Calu3 (cell line): ENCODE data around the gene DHRS2. TPM values are rescaled to one million over a fixed set of nuclear protein-coding genes. Genes with fewer than 3 reads are reported as not detected.

Experiments
- BruUV-seq: library from RNA; stranded (reverse); fragments of 400-500 nt; replicated peaks from 2 replicates; lab custom pipeline; 2021; lab: Mats Ljungman, UMichigan
- CTCF ChIA-PET: fragments of 300-600 bp; sonication (Branson Sonifier 250); formaldehyde crosslinking; loops from one replicate; lab custom pipeline; 2022; ENCODE audit warnings: antibody characterized with exemption; lab: Charles Lee
- DNase-seq: peaks from one replicate; pipeline ENCODE4 v3.0.0; 2022
- H3K27ac Mint-ChIP-seq: one replicate; pipeline ENCODE4 v1.8.0; 2022; ENCODE audit warnings: mixed read lengths; ENCODE audit not compliant: unreplicated experiment
- H3K27me3 Mint-ChIP-seq: one replicate; pipeline ENCODE4 v1.8.0; 2022; ENCODE audit warnings: mixed read lengths; ENCODE audit not compliant: unreplicated experiment
- H3K36me3 Mint-ChIP-seq: one replicate; pipeline ENCODE4 v1.8.0; 2022; ENCODE audit warnings: mild to moderate bottlenecking, moderate library complexity, mixed read lengths; ENCODE audit not compliant: insufficient read depth, unreplicated experiment
- H3K4me1 Mint-ChIP-seq: one replicate; pipeline ENCODE4 v1.8.0; 2022; ENCODE audit warnings: mild to moderate bottlenecking, low read depth, mixed read lengths; ENCODE audit not compliant: unreplicated experiment
- H3K4me3 Mint-ChIP-seq: one replicate; pipeline ENCODE4 v1.8.0; 2022; ENCODE audit warnings: mild to moderate bottlenecking, low read depth, moderate library complexity, mixed read lengths; ENCODE audit not compliant: unreplicated experiment
- H3K9me3 Mint-ChIP-seq: one replicate; pipeline ENCODE4 v1.8.0; 2022; ENCODE audit warnings: low read depth, mixed read lengths; ENCODE audit not compliant: unreplicated experiment
- intact Hi-C: fragments of 100-400 bp; cut with micrococcal nuclease; formaldehyde crosslinking; loops from one replicate; pipeline ENCODE4 v1.10.0; 2022; ENCODE audit not compliant: unreplicated experiment
- total RNA-seq: library from RNA; stranded (reverse); gene quantifications from 2 replicates; pipeline ENCODE4 v1.2.3, GENCODE V29; 2022
- TF ChIP-seq, protein P1 (sequence below): fragments of 200-600 bp; IDR thresholded peaks from one replicate; pipeline ENCODE4 v1.8.0; 2022; ENCODE audit warnings: antibody characterized with exemption; ENCODE audit not compliant: unreplicated experiment

The DHRS2 gene
- total RNA-seq, 1 experiment from 2014 or later, result 1.8 TPM

- Mint-ChIP-seq H3K4me3 (no peak overlapping the region), H3K9me3 (no peaks in the 10 kb centered on the region), H3K4me1 (no peaks in the 10 kb centered on the region), H3K36me3 (no peaks in the 10 kb centered on the region), H3K27ac (no peak overlapping the region), H3K27me3 (peaks cover 59% of the 10 kb centered on the region)
- DNase-seq, result no peak
- TF ChIP-seq, protein P1, sequence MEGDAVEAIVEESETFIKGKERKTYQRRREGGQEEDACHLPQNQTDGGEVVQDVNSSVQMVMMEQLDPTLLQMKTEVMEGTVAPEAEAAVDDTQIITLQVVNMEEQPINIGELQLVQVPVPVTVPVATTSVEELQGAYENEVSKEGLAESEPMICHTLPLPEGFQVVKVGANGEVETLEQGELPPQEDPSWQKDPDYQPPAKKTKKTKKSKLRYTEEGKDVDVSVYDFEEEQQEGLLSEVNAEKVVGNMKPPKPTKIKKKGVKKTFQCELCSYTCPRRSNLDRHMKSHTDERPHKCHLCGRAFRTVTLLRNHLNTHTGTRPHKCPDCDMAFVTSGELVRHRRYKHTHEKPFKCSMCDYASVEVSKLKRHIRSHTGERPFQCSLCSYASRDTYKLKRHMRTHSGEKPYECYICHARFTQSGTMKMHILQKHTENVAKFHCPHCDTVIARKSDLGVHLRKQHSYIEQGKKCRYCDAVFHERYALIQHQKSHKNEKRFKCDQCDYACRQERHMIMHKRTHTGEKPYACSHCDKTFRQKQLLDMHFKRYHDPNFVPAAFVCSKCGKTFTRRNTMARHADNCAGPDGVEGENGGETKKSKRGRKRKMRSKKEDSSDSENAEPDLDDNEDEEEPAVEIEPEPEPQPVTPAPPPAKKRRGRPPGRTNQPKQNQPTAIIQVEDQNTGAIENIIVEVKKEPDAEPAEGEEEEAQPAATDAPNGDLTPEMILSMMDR, result no peak
- CTCF ChIA-PET, result no interaction called here
- no TSS peak for BruUV-seq
- intact Hi-C loops, result no loop called here
These were observed 14.0 kb upstream of the DHRS2 start for GRCh38 chr14:23621932-23622730.

GRCh38 chr14:23622990-23623389, 13.2 kb upstream of the DHRS2 start:
- no TSS peak for BruUV-seq
- no peaks in the 10 kb centered on the region for H3K36me3 Mint-ChIP-seq
- TF ChIP-seq, protein P1, result no peak
- H3K27me3 Mint-ChIP-seq, result peaks cover 66% of the 10 kb centered on the region
- intact Hi-C loops, result no loop called here
- H3K27ac Mint-ChIP-seq, result no peak overlapping the region
- DNase-seq, result no peak
- H3K4me3 Mint-ChIP-seq, result no peak overlapping the region
- H3K4me1 Mint-ChIP-seq, result no peaks in the 10 kb centered on the region
- H3K9me3 Mint-ChIP-seq, result no peaks in the 10 kb centered on the region
- CTCF ChIA-PET, result interaction anchor here (0.7 to 0.8 kb wide), 2 partner anchors 20 to 287 kb away, joined by 3 to 6 read pairs; no protein-coding TSS in a partner anchor

DNA sequence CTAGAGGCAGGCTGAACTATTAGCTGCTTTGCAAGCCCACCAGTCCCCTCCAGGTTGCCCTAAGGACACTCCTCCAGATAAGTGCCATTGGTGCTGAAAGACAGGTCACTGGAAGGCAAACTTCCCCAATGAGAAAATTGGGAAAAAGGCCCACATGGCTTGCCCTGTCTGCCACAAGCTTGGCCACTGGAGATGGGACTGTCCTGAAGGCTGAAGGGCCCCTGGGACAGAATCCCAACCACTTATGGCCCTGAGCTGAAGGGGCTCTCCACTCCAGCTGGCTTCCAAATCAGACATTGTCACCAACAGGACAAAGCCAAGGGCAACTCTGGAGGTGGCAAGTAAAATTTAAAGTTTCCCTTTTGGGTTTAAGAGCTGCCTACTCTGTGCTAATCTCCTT, 12.2 kb upstream of the DHRS2 start:
- TF ChIP-seq, protein P1, result no peak
- Mint-ChIP-seq H3K27me3 (peaks cover 59% of the 10 kb centered on the region), H3K9me3 (no peaks in the 10 kb centered on the region), H3K36me3 (no peaks in the 10 kb centered on the region), H3K4me3 (no peak overlapping the region), H3K4me1 (no peaks in the 10 kb centered on the region), H3K27ac (no peak overlapping the region)
- CTCF ChIA-PET, result no interaction called here
- BruUV-seq, result no TSS peak
- no peak for DNase-seq
- intact Hi-C loops, result no loop called here

GRCh38 chr14:23624830-23625404, 11.2 kb upstream of the DHRS2 start:
- H3K9me3 Mint-ChIP-seq, result no peaks in the 10 kb centered on the region
- H3K4me1 Mint-ChIP-seq, result no peaks in the 10 kb centered on the region
- no peak overlapping the region for H3K4me3 Mint-ChIP-seq
- TF ChIP-seq, protein P1, result no peak
- no TSS peak for BruUV-seq
- no peak overlapping the region for H3K27ac Mint-ChIP-seq
- CTCF ChIA-PET, result no interaction called here
- intact Hi-C loops, result no loop called here
- H3K27me3 Mint-ChIP-seq, result peaks cover 53% of the 10 kb centered on the region
- no peak for DNase-seq
- no peaks in the 10 kb centered on the region for H3K36me3 Mint-ChIP-seq
